ENCODE measurements around the gene SGK1. TPM values are rescaled to one million over a fixed set of nuclear protein-coding genes. Genes with fewer than 3 reads are reported as not detected.

Gene SGK1
- total RNA-seq, 2 experiments from 2014 or later = 117 to 120 TPM

- Histone ChIP-seq H3K27me3 (ENCODE audit: control insufficient read depth in 1 of 2, insufficient read depth in 2 of 2, low read length in 2 of 2) (no peaks in the 10 kb centered on the region), H3K27ac (ENCODE audit: low read depth in 1 of 2, low read length in 2 of 2) (no peak overlapping the region), H3K4me3 (ENCODE audit: low read length) (no peak overlapping the region), H3K36me3 (ENCODE audit: insufficient read depth, low read length) (no peaks in the 10 kb centered on the region), H3K4me1 (ENCODE audit: insufficient read depth, low read length) (no peaks in the 10 kb centered on the region), H3K9me3 (ENCODE audit: control insufficient read depth in 1 of 2, insufficient read depth in 1 of 2, low read length in 2 of 2) (no peaks in the 10 kb centered on the region)
- ChIA-PET POLR2A (no interaction called here), CTCF (interaction anchor here (0.7 kb wide), 1 partner anchor 257 kb away, joined by 3 read pairs; no protein-coding TSS in a partner anchor)
- ATAC-seq (ENCODE audit: poor library complexity) = no peak
- Mint-ChIP-seq H3K4me1 (ENCODE audit: low read depth) (no peaks in the 10 kb centered on the region), H3K27me3 (no peaks in the 10 kb centered on the region), H3K36me3 (ENCODE audit: low read depth) (no peaks in the 10 kb centered on the region), H3K9me3 (no peaks in the 10 kb centered on the region), H3K27ac (no peak overlapping the region), H3K4me3 (no peak overlapping the region)
- intact Hi-C loops (cut with DNase I, micrococcal nuclease) = no loop called here
- DNase-seq = no peak
- TF ChIP-seq, protein P1, sequence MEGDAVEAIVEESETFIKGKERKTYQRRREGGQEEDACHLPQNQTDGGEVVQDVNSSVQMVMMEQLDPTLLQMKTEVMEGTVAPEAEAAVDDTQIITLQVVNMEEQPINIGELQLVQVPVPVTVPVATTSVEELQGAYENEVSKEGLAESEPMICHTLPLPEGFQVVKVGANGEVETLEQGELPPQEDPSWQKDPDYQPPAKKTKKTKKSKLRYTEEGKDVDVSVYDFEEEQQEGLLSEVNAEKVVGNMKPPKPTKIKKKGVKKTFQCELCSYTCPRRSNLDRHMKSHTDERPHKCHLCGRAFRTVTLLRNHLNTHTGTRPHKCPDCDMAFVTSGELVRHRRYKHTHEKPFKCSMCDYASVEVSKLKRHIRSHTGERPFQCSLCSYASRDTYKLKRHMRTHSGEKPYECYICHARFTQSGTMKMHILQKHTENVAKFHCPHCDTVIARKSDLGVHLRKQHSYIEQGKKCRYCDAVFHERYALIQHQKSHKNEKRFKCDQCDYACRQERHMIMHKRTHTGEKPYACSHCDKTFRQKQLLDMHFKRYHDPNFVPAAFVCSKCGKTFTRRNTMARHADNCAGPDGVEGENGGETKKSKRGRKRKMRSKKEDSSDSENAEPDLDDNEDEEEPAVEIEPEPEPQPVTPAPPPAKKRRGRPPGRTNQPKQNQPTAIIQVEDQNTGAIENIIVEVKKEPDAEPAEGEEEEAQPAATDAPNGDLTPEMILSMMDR (IDR thresholded peaks at IDR 0.05) = no peak
Measured at GRCh38 chr6:134132494-134133141, 185.3 kb downstream of the SGK1 start.

DNA sequence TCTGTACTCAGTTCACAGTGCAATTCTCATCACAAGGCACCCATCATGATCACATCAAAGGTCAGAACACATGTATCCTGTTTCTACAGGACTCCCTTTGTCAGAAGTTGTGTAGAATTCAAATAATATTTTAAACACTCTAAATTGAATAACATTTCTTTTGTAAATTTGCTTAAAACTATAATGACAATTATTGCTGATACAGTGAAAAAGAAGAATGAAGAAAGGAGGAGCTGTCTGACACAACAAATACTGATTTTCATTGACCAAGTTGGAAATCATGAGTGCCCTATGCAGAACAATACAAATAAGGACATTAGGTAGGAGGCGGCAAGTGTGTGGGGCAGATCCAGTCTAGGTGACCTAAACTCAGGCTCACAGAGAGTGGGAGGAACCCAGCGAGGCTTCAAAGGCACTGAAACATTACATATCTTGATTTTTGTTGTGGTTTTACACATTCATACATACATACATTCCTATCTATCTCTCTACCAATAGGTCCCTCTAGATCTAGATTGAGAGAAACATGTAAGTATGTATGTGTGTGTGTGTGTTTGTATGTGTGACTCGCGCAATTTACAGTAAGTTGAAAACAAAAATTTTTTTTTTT is 186.3 kb downstream of the SGK1 start:
- H3K27ac ChIP-seq (ENCODE audit: low read depth in 1 of 2, low read length in 2 of 2) = no peak overlapping the region
- no peak for DNase-seq
- ChIA-PET POLR2A (no interaction called here), CTCF (interaction anchor here (0.7 kb wide), 1 partner anchor 258 kb away, joined by 3 read pairs; no protein-coding TSS in a partner anchor)
- no peaks in the 10 kb centered on the region for H3K4me1 ChIP-seq (ENCODE audit: insufficient read depth, low read length)
- no peak for ATAC-seq (ENCODE audit: poor library complexity)
- H3K4me3 ChIP-seq (ENCODE audit: low read length) = no peak overlapping the region
- Mint-ChIP-seq H3K27me3 (no peaks in the 10 kb centered on the region), H3K4me1 (ENCODE audit: low read depth) (no peaks in the 10 kb centered on the region), H3K36me3 (ENCODE audit: low read depth) (no peaks in the 10 kb centered on the region), H3K4me3 (no peak overlapping the region), H3K9me3 (no peaks in the 10 kb centered on the region), H3K27ac (no peak overlapping the region)
- no peaks in the 10 kb centered on the region for H3K27me3 ChIP-seq (ENCODE audit: control insufficient read depth in 1 of 2, insufficient read depth in 2 of 2, low read length in 2 of 2)
- TF ChIP-seq, protein P1 (IDR thresholded peaks at IDR 0.05) = no peak
- no peaks in the 10 kb centered on the region for H3K36me3 ChIP-seq (ENCODE audit: insufficient read depth, low read length)
- intact Hi-C loops (cut with DNase I, micrococcal nuclease) = no loop called here
- H3K9me3 ChIP-seq (ENCODE audit: control insufficient read depth in 1 of 2, insufficient read depth in 1 of 2, low read length in 2 of 2) = no peaks in the 10 kb centered on the region

GRCh38 chr6:134128146-134128545 is 189.8 kb downstream of the SGK1 start:
- Mint-ChIP-seq H3K36me3 (ENCODE audit: low read depth) (no peaks in the 10 kb centered on the region), H3K4me3 (no peak overlapping the region), H3K4me1 (ENCODE audit: low read depth) (peaks cover 6% of the 10 kb centered on the region), H3K27me3 (no peaks in the 10 kb centered on the region), H3K9me3 (no peaks in the 10 kb centered on the region), H3K27ac (no peak overlapping the region)
- Histone ChIP-seq H3K27me3 (ENCODE audit: control insufficient read depth in 1 of 2, insufficient read depth in 2 of 2, low read length in 2 of 2) (no peaks in the 10 kb centered on the region), H3K36me3 (ENCODE audit: insufficient read depth, low read length) (no peaks in the 10 kb centered on the region), H3K9me3 (ENCODE audit: control insufficient read depth in 1 of 2, insufficient read depth in 1 of 2, low read length in 2 of 2) (no peaks in the 10 kb centered on the region), H3K4me1 (ENCODE audit: insufficient read depth, low read length) (no peaks in the 10 kb centered on the region), H3K27ac (ENCODE audit: low read depth in 1 of 2, low read length in 2 of 2) (no peak overlapping the region), H3K4me3 (ENCODE audit: low read length) (no peak overlapping the region)
- TF ChIP-seq, protein P1 (IDR thresholded peaks at IDR 0.05) = no peak
- ChIA-PET CTCF (no interaction called here), POLR2A (no interaction called here)
- DNase-seq (no peak), ATAC-seq (ENCODE audit: poor library complexity) (no peak)
- intact Hi-C loops (cut with DNase I, micrococcal nuclease) = no loop called here

Data from CD4-positive, alpha-beta T cell (primary cell).